Stimulated activated CD8-positive, alpha-beta memory T cell treated with anti-CD3 and anti-CD28 coated beads, Interleukin-12 subunit alpha, Interleukin-12 subunit beta, amount 100 ng/mL, for 4 hours (primary cell): ENCODE measurements around the gene PTGDR2.

Experiments
- DNase-seq: peaks from one replicate; pipeline ENCODE4 v3.0.0-alpha.2; 2020; ENCODE audit warnings: low read depth

The PTGDR2 gene

DNA sequence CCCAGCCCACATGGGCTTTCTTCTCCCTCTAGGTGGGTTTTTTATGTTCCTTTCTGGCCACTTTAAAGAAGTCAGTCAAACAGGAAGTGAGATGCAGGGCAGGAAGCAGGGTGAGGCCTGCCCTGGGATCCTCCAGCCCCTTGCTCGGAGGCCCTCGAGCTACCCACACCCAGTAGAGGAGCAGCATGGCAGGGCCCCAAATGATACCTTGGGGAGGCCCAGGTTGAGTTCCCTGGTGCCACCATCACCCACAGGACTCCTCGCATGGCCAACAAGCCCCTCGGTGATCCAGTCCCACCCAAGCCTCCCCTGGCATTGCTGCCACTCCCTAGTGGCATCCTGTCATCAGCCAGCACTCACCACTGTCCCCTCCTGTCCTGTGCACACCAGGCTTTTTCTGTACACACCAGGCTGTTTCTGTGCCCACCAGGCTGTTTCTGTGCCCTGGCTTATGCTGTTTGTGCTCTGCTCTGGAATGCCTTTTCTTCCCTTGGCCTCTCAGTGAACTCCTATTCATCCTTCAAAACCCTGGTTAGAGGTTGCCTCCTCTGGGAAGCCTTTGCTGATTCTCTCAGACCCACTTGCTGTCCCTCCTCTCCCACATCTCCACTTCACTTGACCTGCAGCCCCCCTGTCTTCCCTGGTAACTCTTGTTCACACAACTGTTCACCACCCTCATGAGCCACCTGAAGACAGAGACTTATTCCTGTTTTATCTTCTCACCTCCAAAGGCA is 3.1 kb upstream of the PTGDR2 start:
- DNase-seq: no peak

DNA sequence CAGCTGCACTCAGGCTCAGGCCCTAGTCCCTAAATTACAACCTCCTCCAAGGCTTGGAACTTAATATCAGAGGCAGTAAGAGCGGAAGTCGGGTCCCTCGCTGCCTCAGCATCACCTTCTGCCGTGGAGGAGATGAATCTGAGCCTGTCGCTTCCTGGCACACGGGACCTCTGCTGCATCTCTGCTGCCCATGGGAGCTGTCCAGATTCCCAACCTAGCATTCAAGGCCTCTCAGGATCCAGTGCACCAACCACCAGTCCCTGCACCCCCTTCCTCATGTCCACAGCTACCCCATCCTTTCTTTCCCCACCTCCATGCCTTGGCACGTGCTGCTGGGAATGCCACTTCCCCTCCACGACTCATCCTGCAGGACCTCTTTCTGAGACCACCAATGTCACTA is 2.5 kb upstream of the PTGDR2 start:
- no peak for DNase-seq

DNA sequence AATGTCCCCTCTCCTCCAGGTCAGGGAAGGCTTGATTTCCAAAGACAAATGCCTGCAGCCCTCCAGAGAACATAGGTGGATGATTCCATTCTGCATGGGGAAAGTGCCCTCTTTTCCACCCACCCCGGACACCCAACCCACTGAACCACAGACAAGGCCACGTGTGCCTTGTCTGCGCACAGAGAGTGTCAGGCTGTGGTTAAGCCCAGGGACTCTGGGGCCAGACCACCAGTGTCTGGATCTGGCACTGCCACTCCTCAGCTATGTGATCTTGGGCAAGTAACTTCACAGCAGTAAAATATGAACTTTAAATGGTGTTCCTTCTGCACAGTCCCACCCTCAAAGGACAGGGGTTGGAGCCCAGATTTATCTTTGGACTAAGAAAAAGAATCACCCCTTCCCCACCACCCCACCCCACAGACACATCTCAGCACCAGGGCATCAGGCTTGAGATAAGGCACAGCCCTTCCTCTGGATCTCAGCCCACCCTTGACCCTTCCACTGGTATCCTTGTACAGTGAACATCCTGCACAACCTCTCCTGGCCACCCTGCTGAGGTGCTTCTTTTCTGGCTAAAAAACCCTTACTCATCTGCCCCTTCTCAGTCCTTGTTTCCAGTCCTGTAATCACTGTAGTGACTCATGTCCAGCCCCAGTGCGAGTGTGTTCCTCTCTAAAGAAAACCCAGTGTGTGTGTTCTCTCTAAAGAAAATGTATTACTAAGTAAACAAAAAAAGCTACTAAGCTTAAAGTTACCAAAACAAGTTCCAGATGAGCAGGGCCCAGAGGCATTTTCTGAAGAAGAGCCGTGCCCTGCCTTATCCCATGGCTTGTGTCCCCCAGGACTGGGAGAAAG is 1.9 kb upstream of the PTGDR2 start:
- DNase-seq: no peak

DNA sequence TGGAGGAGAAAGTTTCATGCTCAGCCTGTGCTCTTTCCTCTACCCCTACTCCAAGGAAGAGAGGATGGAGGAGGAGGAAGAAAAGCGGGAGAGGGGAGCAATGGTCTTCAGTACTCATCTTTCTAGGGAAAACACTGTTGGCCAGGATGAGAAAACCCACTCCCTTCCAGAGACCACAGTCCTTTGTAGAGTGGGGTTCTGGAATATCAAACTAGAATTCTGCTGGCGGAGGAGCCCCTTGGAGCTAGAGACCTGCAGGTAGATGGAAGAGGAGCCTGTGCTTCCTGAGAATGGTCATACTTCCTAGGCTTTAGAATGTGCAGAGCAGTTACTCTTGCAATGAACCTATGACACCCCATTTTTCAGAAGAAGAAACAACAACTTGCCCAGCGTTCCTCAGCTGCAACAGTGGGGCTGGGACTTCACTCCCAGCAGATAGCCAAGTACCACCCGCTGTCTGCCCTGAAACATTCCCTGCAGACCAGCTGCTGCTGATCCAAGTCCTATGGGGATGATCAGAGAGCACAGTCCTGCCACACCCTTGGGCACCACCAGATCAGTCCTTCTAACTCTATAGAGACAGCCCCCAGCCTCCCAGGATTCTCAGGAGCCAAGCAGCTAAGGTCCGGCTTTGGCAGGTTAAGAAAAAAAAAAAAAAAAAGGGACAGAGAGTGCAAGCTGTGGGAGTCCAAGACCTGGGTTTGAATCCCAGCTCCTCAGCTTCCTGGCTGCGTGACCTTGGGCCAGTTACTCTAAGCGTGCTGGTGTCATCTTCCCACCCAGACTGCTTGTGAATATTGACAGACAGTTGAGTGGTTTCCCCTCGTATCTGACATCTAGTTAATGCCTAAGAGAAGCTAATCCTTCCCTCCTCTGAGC is 664 bp downstream of the PTGDR2 start:
- DNase-seq: no peak

DNA sequence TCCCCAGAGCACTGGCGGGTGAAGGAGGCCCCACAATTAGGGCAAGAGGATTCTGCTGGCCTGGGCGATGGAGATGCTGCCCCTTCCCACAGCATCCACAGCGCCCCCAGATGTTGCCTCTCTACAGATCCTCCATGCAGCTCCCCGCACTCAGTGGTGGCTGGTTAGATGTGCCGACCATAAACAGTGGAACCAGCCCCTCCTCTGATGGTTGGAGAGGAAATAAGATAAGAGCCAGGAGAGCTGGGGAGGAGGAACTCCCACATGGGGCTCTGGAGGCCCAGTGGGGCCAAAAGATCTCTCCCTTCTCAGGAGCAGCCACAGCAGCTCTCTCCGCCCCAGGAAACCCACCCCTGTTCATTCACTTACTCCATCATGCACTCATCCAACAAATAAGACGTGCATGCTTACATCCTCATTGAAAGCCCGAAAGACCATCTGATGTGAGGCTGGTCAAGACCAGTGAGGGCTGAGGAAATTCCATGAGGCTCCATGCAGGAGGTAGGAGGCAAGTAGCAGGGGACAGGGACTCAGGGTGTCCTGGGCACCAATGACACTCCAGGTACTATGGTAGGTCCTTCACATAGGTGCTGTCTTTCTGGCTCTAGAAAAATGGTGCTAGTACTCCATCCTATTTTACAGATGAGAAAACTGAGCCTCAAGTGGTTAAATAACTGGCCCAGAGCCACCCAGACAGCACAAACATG is 1.5 kb downstream of the PTGDR2 start:
- no peak for DNase-seq

DNA sequence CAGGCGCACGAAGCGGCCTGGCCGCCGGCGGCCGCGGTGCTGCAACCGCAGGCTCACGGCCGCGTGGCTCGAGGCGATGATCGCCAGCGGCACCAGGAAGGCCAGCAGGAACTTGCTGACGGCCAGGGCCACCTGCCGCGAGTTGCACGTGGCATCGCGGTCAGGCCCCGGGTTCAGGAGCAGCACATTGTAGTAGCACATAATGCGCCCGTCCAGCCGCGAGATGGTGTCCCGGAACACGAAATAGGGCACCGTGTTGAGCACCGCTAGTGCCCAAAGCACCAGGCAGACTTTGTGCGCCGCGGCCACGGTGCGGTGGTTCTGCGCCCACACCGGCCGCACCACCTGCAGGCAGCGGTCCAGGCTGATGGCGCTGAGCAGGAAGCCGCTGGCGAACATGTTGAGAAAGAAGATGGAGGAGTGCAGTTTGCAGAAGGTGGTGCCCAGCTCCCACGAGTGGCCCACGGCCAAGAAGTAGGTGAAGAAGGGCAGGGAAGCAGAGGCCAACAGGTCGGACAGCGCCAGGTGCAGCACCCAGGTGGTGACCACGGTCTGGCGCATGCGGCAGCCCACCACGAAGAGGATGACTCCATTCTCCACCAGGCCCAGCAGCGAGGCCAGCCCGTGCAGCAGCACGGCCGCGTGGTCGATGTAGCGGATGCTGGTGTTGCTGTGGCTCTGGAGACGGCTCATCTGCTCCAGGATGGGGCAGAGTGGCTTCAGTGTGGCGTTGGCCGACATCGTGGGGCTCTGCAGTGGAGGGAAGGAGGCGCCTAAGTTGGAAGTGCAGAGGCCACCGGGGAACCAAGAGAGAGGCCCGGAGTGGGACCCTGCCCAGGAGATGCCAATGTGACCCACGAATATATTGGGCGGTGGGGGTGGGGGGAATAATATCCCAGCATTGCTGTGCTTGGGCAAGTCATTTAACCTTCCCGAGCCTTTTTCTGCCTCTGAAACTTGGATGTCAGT is 2.5 kb downstream of the PTGDR2 start:
- DNase-seq: no peak

DNA sequence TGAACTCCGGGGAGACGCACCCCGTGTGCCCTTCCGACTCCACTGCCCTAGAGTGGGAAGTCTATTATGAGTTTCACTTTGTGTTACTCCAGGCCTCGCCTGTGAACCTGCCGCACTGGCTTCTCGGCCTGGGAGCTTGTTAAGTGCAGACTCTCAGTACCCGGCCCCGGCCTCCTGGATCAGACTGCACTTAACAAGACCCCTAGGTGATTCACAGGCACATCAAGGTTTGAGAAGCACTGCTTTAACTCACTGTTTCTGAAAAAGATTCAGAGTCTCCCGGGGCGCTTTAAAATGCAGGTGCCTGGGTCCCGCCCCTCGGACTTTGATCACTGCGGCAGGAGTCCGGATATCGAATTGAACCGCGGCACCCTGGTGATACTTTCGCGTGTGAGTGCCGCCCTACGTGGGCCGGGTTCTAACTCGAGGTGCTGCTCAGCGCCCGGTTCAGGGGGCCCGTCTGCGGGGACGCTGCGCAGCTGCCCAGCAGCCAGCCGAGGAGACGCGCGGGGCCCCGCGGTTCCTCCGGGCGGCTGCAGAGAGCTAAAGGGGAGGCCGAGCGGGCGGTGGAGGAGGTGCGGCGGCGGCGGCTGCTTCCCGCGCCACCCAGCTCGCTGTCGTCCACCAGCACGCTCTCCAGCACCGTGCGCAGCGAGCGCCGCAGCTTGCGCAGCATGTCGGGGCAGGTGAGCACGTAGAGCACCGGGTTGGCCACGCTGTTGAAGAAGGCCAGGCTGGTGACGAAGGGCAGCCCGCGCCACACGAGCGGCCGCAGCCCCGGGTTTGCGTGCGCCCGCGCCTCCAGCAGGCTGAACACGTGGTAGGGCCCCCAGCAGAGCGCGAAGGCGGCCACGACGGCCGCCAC is 3.4 kb downstream of the PTGDR2 start:
- DNase-seq: no peak

DNA sequence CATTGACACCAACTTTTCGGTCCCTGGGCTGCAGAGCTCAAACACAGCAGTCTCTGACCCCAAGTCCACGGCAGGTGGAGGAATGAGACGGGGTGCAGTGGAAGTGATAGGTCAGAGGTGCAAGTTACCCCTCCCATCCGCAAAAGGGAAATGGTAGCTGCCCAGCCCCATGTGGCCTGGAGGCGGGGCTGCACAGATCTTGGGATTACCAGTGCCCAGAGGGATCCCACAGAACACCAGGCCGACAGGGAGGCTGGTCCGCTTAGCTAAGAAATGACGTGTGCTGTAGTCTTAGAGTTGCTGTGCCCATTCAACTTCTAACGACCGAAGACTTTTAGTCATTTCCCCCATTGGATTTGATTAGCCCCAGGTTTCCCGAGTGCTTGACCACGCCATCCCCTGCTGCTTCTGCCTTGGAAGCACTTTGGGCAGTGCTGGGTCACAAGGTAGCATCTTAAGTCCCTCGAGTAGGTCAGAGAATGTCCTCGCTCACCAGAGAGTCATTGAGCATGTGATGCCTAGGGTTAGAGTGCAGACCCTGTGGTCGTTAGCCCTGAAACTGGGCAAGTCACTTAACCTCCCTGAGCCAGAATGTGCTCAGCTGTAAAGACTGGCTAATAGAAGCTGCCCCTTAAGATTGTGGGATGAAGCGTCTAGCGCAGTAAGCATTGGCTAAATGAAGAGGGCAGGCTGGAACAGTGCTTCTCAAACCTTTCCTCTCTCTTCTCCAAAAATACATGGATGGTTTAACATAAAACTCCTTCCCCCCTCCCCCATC is 4.2 kb downstream of the PTGDR2 start:
- no peak for DNase-seq

DNA sequence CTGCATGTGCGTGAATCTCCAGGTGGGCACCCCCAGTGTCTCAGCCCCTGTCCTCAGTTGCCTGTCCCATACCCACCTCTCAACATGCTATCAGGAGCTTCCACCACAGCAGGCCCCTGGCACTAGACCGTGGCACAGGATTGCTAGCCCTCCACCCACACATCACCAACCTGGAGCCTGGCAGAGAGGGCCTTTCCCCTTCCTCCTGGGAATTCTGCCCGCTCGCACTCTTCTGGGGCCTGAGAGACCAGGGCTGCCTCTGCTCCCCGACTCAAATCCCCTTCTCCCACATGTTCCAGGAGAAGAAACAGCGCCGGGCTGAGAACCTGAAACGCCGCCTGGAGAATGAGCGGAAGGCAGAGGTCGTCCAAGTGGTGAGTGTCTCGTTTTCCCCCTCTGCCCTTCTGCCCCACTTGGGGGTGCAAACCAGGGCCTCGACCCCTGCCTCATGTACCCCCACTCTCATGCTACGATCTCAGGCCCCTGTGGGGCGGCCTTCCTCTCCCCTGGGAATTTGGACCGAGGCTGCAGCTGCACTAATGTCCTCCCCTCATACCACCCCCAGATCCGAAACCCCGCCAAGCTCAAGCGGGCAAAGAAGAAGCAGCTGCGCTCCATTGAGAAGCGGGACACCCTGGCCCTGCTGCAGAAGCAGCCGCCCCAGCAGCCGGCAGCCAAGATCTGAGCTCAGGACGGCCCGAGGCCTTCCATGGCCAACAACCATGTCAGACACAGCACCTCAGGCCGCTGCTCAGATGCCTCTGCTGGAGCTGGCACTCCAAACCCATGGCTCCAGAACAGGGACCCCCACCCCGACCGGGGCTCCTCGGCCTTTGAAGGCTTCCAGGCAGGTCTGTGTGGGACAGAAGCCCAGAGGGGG is 5.9 kb downstream of the PTGDR2 start:
- no peak for DNase-seq

DNA sequence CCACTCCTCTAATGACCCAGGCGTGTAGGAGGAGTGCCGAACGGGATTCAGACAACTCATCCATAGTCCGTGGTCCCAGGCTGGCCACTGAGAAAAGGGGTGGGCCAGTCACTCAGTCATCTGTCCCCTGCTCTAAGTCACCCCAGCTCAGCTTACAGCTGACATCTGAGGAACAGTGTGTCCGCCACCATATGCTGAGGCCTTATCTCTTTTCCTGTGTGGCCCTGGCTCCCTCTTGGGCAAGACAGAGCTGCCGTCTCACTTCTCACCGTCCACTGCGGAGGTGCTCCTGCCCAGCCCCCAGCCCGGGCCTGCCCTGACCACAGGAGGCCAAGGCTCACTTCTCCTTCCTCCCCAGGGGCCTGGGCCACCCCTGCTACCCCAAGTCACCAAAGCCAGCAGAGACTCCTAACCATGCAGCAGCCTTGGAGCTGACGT is 7.0 kb downstream of the PTGDR2 start:
- no peak for DNase-seq

DNA sequence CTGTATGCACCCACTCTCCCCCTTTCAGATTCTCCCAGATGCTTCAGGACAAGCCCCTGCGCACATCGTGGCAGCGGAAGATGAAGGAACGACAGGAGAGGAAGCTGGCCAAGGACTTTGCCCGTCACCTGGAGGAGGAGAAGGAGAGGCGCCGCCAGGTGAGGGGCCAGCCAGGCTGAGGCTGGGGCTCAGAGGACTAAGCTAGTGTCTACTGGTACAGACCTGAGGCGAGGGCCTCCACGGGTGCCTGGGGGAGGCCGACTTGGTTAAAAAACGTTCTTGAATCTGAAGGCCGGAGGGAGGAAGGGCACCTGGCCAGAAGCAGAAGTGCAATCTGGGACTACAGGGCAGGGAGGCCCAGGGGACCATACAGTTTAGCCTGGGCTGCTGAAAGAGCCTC is 7.9 kb downstream of the PTGDR2 start:
- DNase-seq: no peak

DNA sequence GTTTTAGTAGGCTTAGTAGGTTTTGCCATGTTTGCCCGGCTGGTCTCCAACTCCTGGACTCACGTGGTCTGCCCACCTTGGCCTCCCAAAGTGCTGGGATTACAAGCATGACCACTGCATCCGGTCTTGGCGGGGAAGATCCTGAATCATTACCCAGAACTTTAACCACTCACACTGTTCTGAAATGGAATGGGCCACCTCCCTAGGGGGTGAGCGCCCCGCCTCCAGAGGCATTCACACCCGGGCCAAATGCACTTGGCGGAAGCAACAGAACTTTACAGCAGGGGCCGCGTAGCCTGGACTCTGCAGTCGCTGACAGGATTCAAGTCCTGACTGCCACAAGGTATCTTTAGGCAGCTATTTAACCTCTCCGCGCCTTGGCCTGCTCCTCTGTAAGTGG is 8.5 kb downstream of the PTGDR2 start:
- DNase-seq: no peak

DNA sequence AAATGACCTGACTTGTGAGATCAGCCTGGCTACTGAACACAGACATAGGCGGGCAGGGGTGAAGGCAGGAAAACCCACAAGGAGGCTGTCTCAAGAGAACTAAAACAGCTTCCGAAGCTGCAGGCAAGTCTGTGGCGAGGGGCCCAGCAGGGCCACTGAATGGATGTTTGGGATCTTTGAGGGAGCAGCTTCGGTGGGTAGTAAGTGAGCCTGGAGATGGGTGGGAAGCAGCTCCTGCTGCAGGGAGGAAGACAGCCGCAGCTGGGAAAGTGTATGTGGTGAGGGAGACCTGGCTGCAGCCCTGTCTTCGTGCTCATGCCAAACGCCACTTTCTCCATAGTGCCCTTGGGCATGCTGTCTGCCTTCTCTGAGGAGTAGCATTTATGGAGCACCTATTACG is 10.4 kb downstream of the PTGDR2 start:
- no peak for DNase-seq

DNA sequence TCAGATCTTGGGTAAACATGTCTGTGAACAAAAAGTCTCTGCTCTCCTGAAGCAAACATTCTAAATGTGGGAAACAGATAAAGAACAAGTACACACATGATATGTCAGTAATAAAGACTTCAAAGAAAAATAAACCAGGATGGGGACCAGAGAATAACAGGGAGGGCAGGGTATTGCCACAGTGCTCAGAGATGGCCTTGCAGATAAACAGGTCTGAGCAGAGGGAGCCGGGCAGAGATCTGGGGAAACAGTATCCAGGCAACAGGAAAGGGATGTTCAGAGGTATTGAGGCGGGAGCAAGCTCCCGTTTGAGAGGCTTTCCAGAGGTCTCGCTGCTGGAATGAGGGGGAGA is 10.9 kb downstream of the PTGDR2 start:
- DNase-seq: no peak

DNA sequence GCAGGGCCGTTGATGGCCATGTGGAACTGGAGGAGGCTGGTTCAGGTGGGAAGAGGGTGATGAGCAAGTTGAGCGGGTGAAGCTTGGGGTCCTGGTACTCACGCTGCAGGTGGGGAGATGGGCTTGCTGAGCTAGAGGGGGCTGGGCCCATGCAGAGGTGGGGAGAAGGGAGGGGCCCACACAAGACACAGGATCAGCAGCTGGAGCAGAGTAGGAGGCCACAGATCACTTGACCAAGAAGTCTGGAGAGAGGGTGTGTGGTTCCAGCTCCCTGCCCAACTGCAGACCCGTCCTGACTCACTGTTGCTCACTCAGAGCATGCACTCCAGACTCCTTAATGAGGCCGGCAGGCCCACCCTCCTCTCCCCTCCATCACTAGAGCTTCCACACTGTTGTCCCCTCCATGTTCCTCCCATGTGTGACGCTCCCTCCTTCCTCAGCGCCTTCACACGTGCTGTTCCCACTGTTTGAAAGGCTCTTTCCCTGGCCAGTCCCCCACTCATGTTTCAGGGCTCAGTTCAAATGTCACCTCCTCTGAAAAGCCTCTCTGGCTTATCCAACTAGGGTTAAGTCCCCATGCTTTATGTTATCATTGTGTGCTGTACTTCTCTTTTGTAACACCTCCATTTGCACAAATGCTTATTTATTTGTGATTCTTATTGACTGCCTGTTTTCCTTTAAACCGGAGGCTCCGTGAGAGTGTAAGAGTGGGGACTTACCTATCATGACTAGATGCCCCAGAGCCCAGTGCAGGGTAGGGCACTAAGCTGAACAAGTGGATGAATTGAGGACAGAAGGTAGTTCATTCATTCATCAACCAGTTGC is 11.5 kb downstream of the PTGDR2 start:
- DNase-seq: no peak

DNA sequence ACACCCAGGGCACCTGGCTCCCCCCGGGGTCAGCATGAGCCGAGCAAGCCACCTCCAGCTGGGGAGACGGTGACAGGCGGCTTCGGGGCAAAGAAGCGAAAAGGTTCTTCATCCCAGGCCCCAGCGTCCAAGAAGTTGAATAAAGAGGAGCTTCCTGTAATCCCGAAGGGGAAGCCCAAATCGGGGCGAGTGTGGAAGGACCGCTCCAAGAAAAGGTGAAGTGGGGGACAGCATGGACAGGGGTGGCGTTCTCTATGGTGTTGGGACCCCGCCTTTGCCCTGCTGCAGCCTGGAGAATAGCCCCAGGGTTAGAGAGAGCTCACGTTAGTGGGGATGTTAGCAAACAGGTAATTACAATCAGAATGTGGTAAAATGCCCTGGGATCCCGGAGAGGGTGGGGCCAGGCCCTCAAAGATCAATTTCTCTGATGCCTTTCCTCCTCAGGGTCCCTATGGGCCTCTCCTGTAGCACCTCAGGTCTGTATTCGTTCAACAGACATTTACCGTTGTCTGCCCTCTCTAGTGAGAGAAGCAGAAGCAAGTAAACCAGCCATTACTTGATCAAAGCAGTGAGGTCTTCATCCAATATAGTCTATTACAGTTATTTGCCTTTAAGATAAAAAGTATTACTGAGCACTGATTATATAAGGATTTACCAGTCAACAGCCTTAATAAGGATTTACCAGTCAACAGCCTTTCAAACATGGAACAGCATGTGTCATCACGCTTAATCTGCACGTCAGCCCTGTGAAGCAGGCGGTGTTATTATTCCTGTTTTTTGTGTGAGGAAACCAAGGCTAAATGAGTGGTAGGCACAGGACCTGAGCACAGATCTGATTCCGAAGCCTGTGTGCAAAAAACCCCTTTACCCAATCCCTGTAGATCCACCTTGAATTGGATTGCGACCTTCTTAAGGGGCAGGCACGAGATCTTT is 12.8 kb downstream of the PTGDR2 start:
- no peak for DNase-seq
